ENCODE results near the gene MGAT4A.
"Not testable (repeated sequence)": the region's sequence is repeated elsewhere in the genome, so short reads cannot be mapped to it uniquely, and the experiment has no call there.

The MGAT4A gene

GRCh38 chr2:98701230-98701629 lies 29.7 kb downstream of the MGAT4A start:
- no peak for FAIRE-seq

GRCh38 chr2:98698896-98699295 lies 32.0 kb downstream of the MGAT4A start:
- FAIRE-seq = no peak

- FAIRE-seq = no peak
These were observed 33.1 kb downstream of the MGAT4A start for GRCh38 chr2:98697651-98698337.

GRCh38 chr2:98696200-98696599 lies 34.7 kb downstream of the MGAT4A start:
- no peak for FAIRE-seq

- no peak for FAIRE-seq
These were observed 35.7 kb downstream of the MGAT4A start for GRCh38 chr2:98695255-98695654.

GRCh38 chr2:98693477-98693876 lies 37.5 kb downstream of the MGAT4A start:
- no peak for FAIRE-seq

GRCh38 chr2:98692090-98693054 lies 38.6 kb downstream of the MGAT4A start:
- no peak for FAIRE-seq

- FAIRE-seq = no peak
These were observed 39.6 kb downstream of the MGAT4A start for GRCh38 chr2:98691303-98691702.

GRCh38 chr2:98685930-98686887 lies 44.7 kb downstream of the MGAT4A start:
- no peak for FAIRE-seq

GRCh38 chr2:98683728-98684127 lies 47.2 kb downstream of the MGAT4A start:
- FAIRE-seq = no peak

GRCh38 chr2:98676742-98677141 lies 54.2 kb downstream of the MGAT4A start:
- peak; percentile 31 for FAIRE-seq

GRCh38 chr2:98674233-98674964 lies 56.5 kb downstream of the MGAT4A start:
- no peak for FAIRE-seq

GRCh38 chr2:98669675-98670074 lies 61.3 kb downstream of the MGAT4A start:
- FAIRE-seq = no peak

GRCh38 chr2:98665677-98666076 lies 65.3 kb downstream of the MGAT4A start:
- no peak for FAIRE-seq

GRCh38 chr2:98664323-98664722 lies 66.6 kb downstream of the MGAT4A start:
- FAIRE-seq = no peak

GRCh38 chr2:98663511-98664090 lies 67.3 kb downstream of the MGAT4A start:
- no peak for FAIRE-seq

GRCh38 chr2:98659491-98659840 lies 71.5 kb downstream of the MGAT4A start:
- FAIRE-seq = not testable (repeated sequence)

- no peak for FAIRE-seq
These were observed 72.0 kb downstream of the MGAT4A start for GRCh38 chr2:98658816-98659490.

- no peak for FAIRE-seq
These were observed 74.1 kb downstream of the MGAT4A start for GRCh38 chr2:98656800-98657199.

- FAIRE-seq = peak; percentile 5
These were observed 76.0 kb downstream of the MGAT4A start for GRCh38 chr2:98654699-98655495.

Data from colon (tissue), 2 donors.